Measurements from ENCODE around the gene PACSIN1.
A peak's percentile ranks its signal among the peaks of the same experiment; 100 is the strongest.

PACSIN1 gene

GRCh38 chr6:34523441-34524206 lies 57.7 kb downstream of the PACSIN1 start:
- no peaks in the 10 kb centered on the region for H3K9me3 ChIP-seq (ENCODE audit: low read depth, low read length)
- TF ChIP-seq FOXP2 (optimal IDR thresholded peaks at IDR 0.05; ENCODE audit: control extremely low read depth, extremely low read length, insufficient read depth), result no peak
- TF ChIP-seq EZH2 (IDR thresholded peaks at IDR 0.05), result no peak
- no peak for TF ChIP-seq POLR2AphosphoS5 (IDR thresholded peaks at IDR 0.05; ENCODE audit: borderline replicate concordance, low read depth, low read length)
- no peak overlapping the region for H3K4me3 ChIP-seq
- no peak overlapping the region for H3K9ac ChIP-seq (ENCODE audit: insufficient read length)
- DNase-seq (ENCODE audit: low read depth, low spot score), result no peak
- H3K36me3 ChIP-seq (ENCODE audit: insufficient read depth, low read length), result no peaks in the 10 kb centered on the region
- H3K27ac ChIP-seq, result no peak overlapping the region

- DNase-seq (ENCODE audit: low read depth, low spot score), result no peak
- TF ChIP-seq POLR2AphosphoS5 (IDR thresholded peaks at IDR 0.05; ENCODE audit: borderline replicate concordance, low read depth, low read length) (no peak), EZH2 (IDR thresholded peaks at IDR 0.05) (no peak), FOXP2 (optimal IDR thresholded peaks at IDR 0.05; ENCODE audit: control extremely low read depth, extremely low read length, insufficient read depth) (no peak)
Measured at GRCh38 chr6:34524499-34524898, 58.6 kb downstream of the PACSIN1 start.

GRCh38 chr6:34524971-34525370 lies 59.1 kb downstream of the PACSIN1 start:
- TF ChIP-seq POLR2AphosphoS5 (IDR thresholded peaks at IDR 0.05; ENCODE audit: borderline replicate concordance, low read depth, low read length), result no peak
- TF ChIP-seq EZH2 (IDR thresholded peaks at IDR 0.05), result no peak
- no peak for TF ChIP-seq FOXP2 (optimal IDR thresholded peaks at IDR 0.05; ENCODE audit: control extremely low read depth, extremely low read length, insufficient read depth)
- Histone ChIP-seq H3K9ac (ENCODE audit: insufficient read length) (no peak overlapping the region), H3K9me3 (ENCODE audit: low read depth, low read length) (no peaks in the 10 kb centered on the region), H3K36me3 (ENCODE audit: insufficient read depth, low read length) (no peaks in the 10 kb centered on the region), H3K27ac (no peak overlapping the region), H3K4me3 (no peak overlapping the region)
- DNase-seq (ENCODE audit: low read depth, low spot score), result no peak

More at GRCh38 chr6:34524499-34524898, 58.6 kb downstream of the PACSIN1 start:
- no peak overlapping the region for H3K4me3 ChIP-seq
- H3K36me3 ChIP-seq (ENCODE audit: insufficient read depth, low read length), result no peaks in the 10 kb centered on the region
- H3K9ac ChIP-seq (ENCODE audit: insufficient read length), result no peak overlapping the region
- no peaks in the 10 kb centered on the region for H3K9me3 ChIP-seq (ENCODE audit: low read depth, low read length)
- H3K27ac ChIP-seq, result no peak overlapping the region

GRCh38 chr6:34525431-34526175 lies 59.7 kb downstream of the PACSIN1 start:
- H3K9ac ChIP-seq (ENCODE audit: insufficient read length), result no peak overlapping the region
- no peak for DNase-seq (ENCODE audit: low read depth, low spot score)
- H3K9me3 ChIP-seq (ENCODE audit: low read depth, low read length), result no peaks in the 10 kb centered on the region
- TF ChIP-seq FOXP2 (optimal IDR thresholded peaks at IDR 0.05; ENCODE audit: control extremely low read depth, extremely low read length, insufficient read depth), result no peak
- TF ChIP-seq EZH2 (IDR thresholded peaks at IDR 0.05), result no peak
- TF ChIP-seq POLR2AphosphoS5 (IDR thresholded peaks at IDR 0.05; ENCODE audit: borderline replicate concordance, low read depth, low read length), result no peak
- no peak overlapping the region for H3K27ac ChIP-seq
- H3K4me3 ChIP-seq, result no peak overlapping the region
- H3K36me3 ChIP-seq (ENCODE audit: insufficient read depth, low read length), result no peaks in the 10 kb centered on the region

- DNase-seq (ENCODE audit: low read depth, low spot score), result peak; percentile 39
- H3K9ac ChIP-seq (ENCODE audit: insufficient read length), result peak overlapping the region; percentile 39
- no peaks in the 10 kb centered on the region for H3K9me3 ChIP-seq (ENCODE audit: low read depth, low read length)
- TF ChIP-seq EZH2 (IDR thresholded peaks at IDR 0.05) (no peak), FOXP2 (optimal IDR thresholded peaks at IDR 0.05; ENCODE audit: control extremely low read depth, extremely low read length, insufficient read depth) (no peak), POLR2AphosphoS5 (IDR thresholded peaks at IDR 0.05; ENCODE audit: borderline replicate concordance, low read depth, low read length) (no peak)
- H3K36me3 ChIP-seq (ENCODE audit: insufficient read depth, low read length), result no peaks in the 10 kb centered on the region
- H3K27ac ChIP-seq, result peak overlapping the region; percentile 40
- peak overlapping the region; percentile 71 for H3K4me3 ChIP-seq
Measured at GRCh38 chr6:34526241-34526972, 60.5 kb downstream of the PACSIN1 start.

GRCh38 chr6:34526992-34527728 lies 61.3 kb downstream of the PACSIN1 start:
- H3K36me3 ChIP-seq (ENCODE audit: insufficient read depth, low read length), result no peaks in the 10 kb centered on the region
- TF ChIP-seq FOXP2 (optimal IDR thresholded peaks at IDR 0.05; ENCODE audit: control extremely low read depth, extremely low read length, insufficient read depth) (peak; percentile 60), POLR2AphosphoS5 (IDR thresholded peaks at IDR 0.05; ENCODE audit: borderline replicate concordance, low read depth, low read length) (peak; percentile 51; the same call in 1 of the 2 replicates), EZH2 (IDR thresholded peaks at IDR 0.05) (no peak)
- no peaks in the 10 kb centered on the region for H3K9me3 ChIP-seq (ENCODE audit: low read depth, low read length)
- peak overlapping the region; percentile 76 for H3K4me3 ChIP-seq
- peak overlapping the region; percentile 50 for H3K27ac ChIP-seq
- DNase-seq (ENCODE audit: low read depth, low spot score), result no peak
- H3K9ac ChIP-seq (ENCODE audit: insufficient read length), result peak overlapping the region; percentile 39

GRCh38 chr6:34527751-34528670 lies 62.1 kb downstream of the PACSIN1 start:
- no peak for DNase-seq (ENCODE audit: low read depth, low spot score)
- peak overlapping the region; percentile 76 for H3K4me3 ChIP-seq
- no peaks in the 10 kb centered on the region for H3K9me3 ChIP-seq (ENCODE audit: low read depth, low read length)
- TF ChIP-seq POLR2AphosphoS5 (IDR thresholded peaks at IDR 0.05; ENCODE audit: borderline replicate concordance, low read depth, low read length), result no peak
- TF ChIP-seq EZH2 (IDR thresholded peaks at IDR 0.05), result no peak
- TF ChIP-seq FOXP2 (optimal IDR thresholded peaks at IDR 0.05; ENCODE audit: control extremely low read depth, extremely low read length, insufficient read depth), result no peak
- peak overlapping the region; percentile 22 for H3K9ac ChIP-seq (ENCODE audit: insufficient read length)
- no peaks in the 10 kb centered on the region for H3K36me3 ChIP-seq (ENCODE audit: insufficient read depth, low read length)
- 0 out of 2 replicates have a peak overlapping the region, but pooled peaks have one; percentile 50 for H3K27ac ChIP-seq

Measured in SK-N-MC (cell line).